Small intestine (tissue), 7 donors: ENCODE results near the gene GRPEL2. TPM values are rescaled to one million over a fixed set of nuclear protein-coding genes. Genes with fewer than 3 reads are reported as not detected.

Source experiments
- DNase-seq, 2 donors: peaks; one replicate each; pipeline versions ENCODE4 v3.0.0 to v3.0.0-alpha.2; 2013
- FAIRE-seq: peaks from 2 replicates; lab custom pipeline; 2012; peaks lifted over from hg19 to GRCh38; lab: Jason Lieb, UNC
- H3K27ac ChIP-seq, 3 donors: one replicate each; pipeline ENCODE4 v1.5.1; 2013; ENCODE audit warnings: low read length in 2 of 3, mild to moderate bottlenecking in 2 of 3, control low read depth in 1 of 3, inconsistent platforms in 1 of 3, low read depth in 1 of 3, moderate library complexity in 1 of 3
- H3K27me3 ChIP-seq, 3 donors: one replicate each; pipeline ENCODE4 v1.6.1; 2013; ENCODE audit warnings: low read length in 3 of 3, inconsistent platforms in 1 of 3; ENCODE audit not compliant: control insufficient read depth in 3 of 3, insufficient read depth in 3 of 3
- H3K36me3 ChIP-seq, 3 donors: one replicate each; pipeline ENCODE4 v1.6.1; 2013; ENCODE audit warnings: low read length in 3 of 3, inconsistent platforms in 1 of 3, low read depth in 1 of 3, mild to moderate bottlenecking in 1 of 3, moderate library complexity in 1 of 3; ENCODE audit not compliant: control insufficient read depth in 3 of 3, insufficient read depth in 2 of 3
- H3K4me1 ChIP-seq, 3 donors: one replicate each; pipeline ENCODE4 v1.6.1; 2013; ENCODE audit warnings: low read length in 2 of 3, inconsistent platforms in 1 of 3, low read depth in 1 of 3, mild to moderate bottlenecking in 1 of 3, moderate library complexity in 1 of 3; ENCODE audit not compliant: control insufficient read depth in 3 of 3, insufficient read depth in 2 of 3
- H3K4me3 ChIP-seq, 3 donors: one replicate each; pipeline ENCODE4 v1.5.1; 2013; ENCODE audit warnings: low read length in 3 of 3, control low read depth in 1 of 3, inconsistent platforms in 1 of 3, low read depth in 1 of 3, mild to moderate bottlenecking in 1 of 3, moderate library complexity in 1 of 3
- H3K9me3 ChIP-seq, 2 donors: one replicate each; pipeline ENCODE4 v1.6.1; 2013; ENCODE audit warnings: low read depth in 1 of 2, low read length in 1 of 2; ENCODE audit not compliant: control insufficient read depth in 2 of 2, insufficient read depth in 1 of 2
- WGBS, 3 donors: extraction: QIAGEN DNeasy Blood & Tissue Kit; methylation state at CpG; one replicate each; pipeline ENCODE4 v1.1.7; 2013; 5-methylcytosine and 5-hydroxymethylcytosine counted together
- polyA plus RNA-seq, 4 donors: library from polyadenylated mRNA; stranded (reverse) in 3 of 4; unstranded in 1 of 4; fragments of 200-250 nt in 3 of 4; fragments of 120-200 nt in 1 of 4; gene quantifications; one replicate each; pipeline versions ENCODE4 v1.2.1 to v1.2.3, GENCODE V29; 2013
- donor health status: healthy with polysubstance abuse.
- donor health status: control.
- donor health status: control.
- donor health status: Bipolar disorder and iron deficiency.
- donor health status: healthy.

The GRPEL2 gene
- polyA plus RNA-seq, 4 donors: 2.9 to 16.3 (median 8.7) TPM

GRCh38 chr5:149400304-149400703 lies 55.0 kb downstream of the GRPEL2 start:
- DNase-seq: no peak
- H3K27me3 ChIP-seq: no peaks in the 10 kb centered on the region
- 64 to 67% (median 64%) methylated on average over 6 of the region's 6 CpGs for WGBS, 3 donors
- no peaks in the 10 kb centered on the region for H3K36me3 ChIP-seq
- no peak overlapping the region for H3K4me3 ChIP-seq
- H3K4me1 ChIP-seq: peaks cover 0 to 8% (median 0%) of the 10 kb centered on the region in 3 donors
- peak overlapping the region in 2 of 3 donors; percentile 7 to 28 for H3K27ac ChIP-seq
- no peak for FAIRE-seq
- no peaks in the 10 kb centered on the region for H3K9me3 ChIP-seq

- Histone ChIP-seq H3K27me3 (no peaks in the 10 kb centered on the region), H3K27ac (no peak overlapping the region)
These were observed 55.8 kb downstream of the GRPEL2 start for GRCh38 chr5:149401051-149401450.

GRCh38 chr5:149402291-149402690 lies 57.0 kb downstream of the GRPEL2 start:
- Histone ChIP-seq H3K4me1 (peaks cover 0 to 16% (median 0%) of the 10 kb centered on the region in 3 donors), H3K36me3 (no peaks in the 10 kb centered on the region), H3K9me3 (no peaks in the 10 kb centered on the region), H3K27me3 (no peaks in the 10 kb centered on the region), H3K27ac (no peak overlapping the region), H3K4me3 (no peak overlapping the region)
- WGBS, 3 donors: 85 to 93% (median 90%) methylated on average over 3 of the region's 3 CpGs
- no peak for FAIRE-seq
- no peak for DNase-seq

More at GRCh38 chr5:149401051-149401450, 55.8 kb downstream of the GRPEL2 start:
- H3K9me3 ChIP-seq: no peaks in the 10 kb centered on the region
- H3K4me1 ChIP-seq: peaks cover 0 to 14% (median 0%) of the 10 kb centered on the region in 3 donors
- no peaks in the 10 kb centered on the region for H3K36me3 ChIP-seq
- FAIRE-seq (no peak), DNase-seq (no peak)
- no peak overlapping the region for H3K4me3 ChIP-seq
- 76 to 91% (median 91%) methylated on average over 2 of the region's 2 CpGs for WGBS, 3 donors

Other genes with a start within 250 kb of the GRPEL2 start
- 10 to 100 TPM in 1 of 4 donors, 1 to 10 TPM in 2, under 1 TPM in 1; 0.89 to 10.0 (median 5.3) TPM for gene ABLIM3, start 204.0 kb upstream of the GRPEL2 start, polyA plus RNA-seq
- gene AFAP1L1, start 73.6 kb upstream of the GRPEL2 start, polyA plus RNA-seq: 1 to 10 TPM in 3 of 4 donors, not detected in 1; 1.6 to 8.5 (median 6.4) TPM
- gene PCYOX1L, start 12.5 kb downstream of the GRPEL2 start, polyA plus RNA-seq: 10 to 100 TPM in 1 of 4 donors, 1 to 10 TPM in 3; 1.3 to 53.2 (median 4.5) TPM
- 1 to 10 TPM in 1 of 4 donors, under 1 TPM in 1, not detected in 2; 0.98 to 2.1 TPM for gene IL17B, start 33.8 kb downstream of the GRPEL2 start, polyA plus RNA-seq
- 100 to 1,000 TPM in 2 of 4 donors, 10 to 100 TPM in 2; 58.6 to 118 (median 84.5) TPM for gene CSNK1A1, start 205.9 kb downstream of the GRPEL2 start, polyA plus RNA-seq
- gene ARHGEF37, start 236.0 kb downstream of the GRPEL2 start, polyA plus RNA-seq: 1 to 10 TPM; 2.8 to 8.7 (median 4.0) TPM